Heart left ventricle (tissue), 16 donors: Measurements from ENCODE around the gene PTPRS. TPM values are rescaled to one million over a fixed set of nuclear protein-coding genes. Genes with fewer than 3 reads are reported as not detected.

Source experiments
- ATAC-seq, 4 donors: fragments of 200-7000 bp; cut with Tn5 transposase; one replicate each; pipeline ENCODE4 v1.9.1; 2020 to 2022; ENCODE audit warnings: moderate library complexity in 4 of 4, mild to moderate bottlenecking in 3 of 4, moderate number of reproducible peaks in 1 of 4
- DNase-seq, 5 donors: peaks; one replicate each; pipeline ENCODE4 v3.0.0-alpha.2; 2020
- H3K27ac ChIP-seq, 12 donors: fragments of 200-600 bp; sonication (generic) in 4 of 12; one replicate each; pipeline versions ENCODE4 v1.5.0 to v1.8.0; 2016 to 2022; ENCODE audit warnings: mild to moderate bottlenecking in 2 of 12
- H3K27me3 ChIP-seq, 9 donors: fragments of 200-600 bp; sonication (generic) in 2 of 9; one replicate each; pipeline versions ENCODE4 v1.5.1 to v1.8.0; 2016 to 2022; ENCODE audit warnings: mild to moderate bottlenecking in 3 of 9
- H3K36me3 ChIP-seq, 9 donors: fragments of 200-600 bp; sonication (generic) in 2 of 9; one replicate each; pipeline versions ENCODE4 v1.5.0 to v1.8.0; 2018 to 2022; ENCODE audit warnings: mild to moderate bottlenecking in 2 of 9
- H3K4me1 ChIP-seq, 12 donors: fragments of 200-600 bp; sonication (generic) in 4 of 12; one replicate each; pipeline versions ENCODE4 v1.5.0 to v1.8.0; 2016 to 2022; ENCODE audit warnings: mild to moderate bottlenecking in 3 of 12
- H3K4me3 ChIP-seq, 12 donors: fragments of 200-600 bp; sonication (generic) in 4 of 12; one replicate each; pipeline versions ENCODE4 v1.5.0 to v1.8.0; 2017 to 2022; ENCODE audit warnings: mild to moderate bottlenecking in 9 of 12, moderate library complexity in 4 of 12
- H3K9me3 ChIP-seq, 12 donors: fragments of 200-600 bp; sonication (generic) in 4 of 12; one replicate each; pipeline versions ENCODE4 v1.5.0 to v1.8.0; 2016 to 2022; ENCODE audit warnings: mild to moderate bottlenecking in 1 of 12
- CTCF ChIP-seq, 12 donors: fragments of 200-600 bp; sonication (generic) in 4 of 12; IDR thresholded peaks; one replicate each; pipeline versions ENCODE4 v1.5.0 to v1.8.0; 2018 to 2022; ENCODE audit warnings: antibody characterized with exemption in 12 of 12, mild to moderate bottlenecking in 5 of 12
- POLR2A ChIP-seq, 2 donors: fragments of 450-650 bp; IDR thresholded peaks; one replicate each; pipeline ENCODE4 v1.6.1; 2017; ENCODE audit warnings: antibody characterized with exemption in 2 of 2, mild to moderate bottlenecking in 2 of 2, moderate library complexity in 2 of 2
- whole genome bisulfite sequencing, 4 donors: extraction: QIAGEN DNeasy Blood & Tissue Kit in 2 of 4; methylation state at CpG; one replicate each; pipeline versions ENCODE4 v1.1.5 to v1.1.7; 2013 to 2018; 5-methylcytosine and 5-hydroxymethylcytosine counted together
- intact Hi-C, 10 donors: fragments of 100-400 bp; cut with DNase I; formaldehyde crosslinking; loops; one replicate each; pipeline versions ENCODE4 v1.11.1 to v1.14.2; 2022
- polyA plus RNA-seq, 2 donors: library from polyadenylated mRNA; stranded (reverse); fragments of 200-250 nt; gene quantifications; one replicate each; pipeline ENCODE4 v1.2.3, GENCODE V29; 2013
- total RNA-seq, 9 donors: library from RNA; depleted of rRNA in 2 of 9; stranded (reverse); fragments of >200 nt in 2 of 9; fragmentation: NEBNext Ultra II Directional in 3 of 9; extraction: Animal tissue kit (Norgen Biotek cat#: 25700) in 3 of 9; gene quantifications; one replicate each; pipeline versions ENCODE4 v1.1.0 to v1.2.4, GENCODE V29; 2016 to 2023
- donor health status: ischemic (EF 13 %, LVEDD 7.1; RV severe dilation, severe dysfunction).
- donor health status: healthy with polysubstance abuse.
- donor health status: DM: no; HTN: yes; CAD: no.
- donor health status: DM: no; HTN: no; CAD: no.
- donor health status: ischemic (EF 25% LVEDD 6.9; RV normal size, moderate dysfunction).
- donor health status: ischemic (EF 25% LVEDD 5.7; RV mildly dilated, moderate dysfunction).
- donor health status: healthy.
- donor health status: DM: yes; HTN: yes; CAD: no.
- donor health status: ischemic (EF 35%, LVEDD 5.7; RV mildly dilated, moderate dysfunction).
- donor health status: nonischemic (EF 11% LVEDD 7.7; RV severe dilation, severe dysfunction).
- donor health status: DM: yes; HTN: yes; CAD: no.
- donor health status: PGD.
- donor health status: ischemic (EF 29% LVEDD 5.4; RV normal size, mild dysfunction).
- donor health status: nonischemic (EF 23%, LVEDD 6.1; RV moderate dilation, normal function).

Gene PTPRS
- total and polyA plus RNA-seq, 11 donors: 6.3 to 113 (median 33.0) TPM

GRCh38 chr19:5307655-5308054 lies 33.0 kb downstream of the PTPRS start:
- Histone ChIP-seq H3K27me3 (peaks cover 0 to 4% (median 0%) of the 10 kb centered on the region in 9 donors), H3K4me3 (no peak overlapping the region), H3K9me3 (no peaks in the 10 kb centered on the region), H3K36me3 (no peaks in the 10 kb centered on the region), H3K4me1 (no peaks in the 10 kb centered on the region), H3K27ac (no peak overlapping the region)
- DNase-seq (no peak), ATAC-seq (no peak)
- intact Hi-C loops: no loop called here
- no peak for TF ChIP-seq POLR2A (IDR thresholded peaks at IDR 0.05)
- WGBS, 4 donors: 94 to 97% (median 95%) methylated on average over 19 of the region's 19 CpGs

GRCh38 chr19:5305163-5305562 lies 35.4 kb downstream of the PTPRS start:
- ATAC-seq (no peak), DNase-seq (no peak)
- Histone ChIP-seq H3K4me1 (no peaks in the 10 kb centered on the region), H3K27me3 (no peaks in the 10 kb centered on the region), H3K9me3 (no peaks in the 10 kb centered on the region), H3K36me3 (no peaks in the 10 kb centered on the region), H3K27ac (no peak overlapping the region), H3K4me3 (no peak overlapping the region)
- WGBS, 4 donors: 85 to 100% (median 88%) methylated on average over 3 of the region's 3 CpGs
- intact Hi-C loops: no loop called here
- no peak for TF ChIP-seq CTCF (IDR thresholded peaks at IDR 0.05)
- TF ChIP-seq POLR2A (IDR thresholded peaks at IDR 0.05): no peak

- intact Hi-C loops: no loop called here
- DNase-seq (no peak), ATAC-seq (no peak)
- no peaks in the 10 kb centered on the region for H3K4me1 ChIP-seq
- H3K36me3 ChIP-seq: no peaks in the 10 kb centered on the region
- 84 to 90% (median 87%) methylated on average over 6 of the region's 6 CpGs for WGBS, 4 donors
- TF ChIP-seq CTCF (IDR thresholded peaks at IDR 0.05) (no peak), POLR2A (IDR thresholded peaks at IDR 0.05) (no peak)
- H3K27ac ChIP-seq: no peak overlapping the region
- H3K27me3 ChIP-seq: no peaks in the 10 kb centered on the region
- no peaks in the 10 kb centered on the region for H3K9me3 ChIP-seq
- H3K4me3 ChIP-seq: no peak overlapping the region
Measured at GRCh38 chr19:5304486-5304885, 36.1 kb downstream of the PTPRS start.

GRCh38 chr19:5303208-5303607 lies 37.4 kb downstream of the PTPRS start:
- H3K4me3 ChIP-seq: no peak overlapping the region
- no peaks in the 10 kb centered on the region for H3K9me3 ChIP-seq
- H3K27me3 ChIP-seq: no peaks in the 10 kb centered on the region
- DNase-seq (no peak), ATAC-seq (no peak)
- intact Hi-C loops: no loop called here
- no peaks in the 10 kb centered on the region for H3K4me1 ChIP-seq
- H3K36me3 ChIP-seq: no peaks in the 10 kb centered on the region
- H3K27ac ChIP-seq: no peak overlapping the region
- TF ChIP-seq POLR2A (IDR thresholded peaks at IDR 0.05) (no peak), CTCF (IDR thresholded peaks at IDR 0.05) (no peak)
- 74 to 88% (median 83%) methylated on average over 7 of the region's 7 CpGs for WGBS, 4 donors

- Histone ChIP-seq H3K36me3 (no peaks in the 10 kb centered on the region), H3K9me3 (no peaks in the 10 kb centered on the region), H3K4me1 (no peaks in the 10 kb centered on the region), H3K27ac (no peak overlapping the region), H3K4me3 (no peak overlapping the region), H3K27me3 (no peaks in the 10 kb centered on the region)
- WGBS, 4 donors: 76 to 82% (median 80%) methylated on average over 9 of the region's 9 CpGs
- no peak for TF ChIP-seq POLR2A (IDR thresholded peaks at IDR 0.05)
- TF ChIP-seq CTCF (IDR thresholded peaks at IDR 0.05): no peak
- no peak for DNase-seq
- no peak for ATAC-seq
- intact Hi-C loops: no loop called here
Measured at GRCh38 chr19:5302396-5302795, 38.2 kb downstream of the PTPRS start.
